Stimulated activated CD8-positive, alpha-beta memory T cell treated with anti-CD3 and anti-CD28 coated beads, Interleukin-15, amount 100 ng/mL, for 1 hour (primary cell): Measurements from ENCODE around the gene TOMM34.

ENCODE experiments used
- DNase-seq: peaks from one replicate; pipeline ENCODE4 v3.0.0-alpha.2; 2020; ENCODE audit warnings: low read depth

The TOMM34 gene

GRCh38 chr20:44960103-44960852 is at the start of gene TOMM34:
Gene TOMM34, minus strand, starts transcription at chr20:44960397. Its CDS starts 64 bp downstream, at chr20:44960333.
- DNase-seq: peak; percentile 90

DNA sequence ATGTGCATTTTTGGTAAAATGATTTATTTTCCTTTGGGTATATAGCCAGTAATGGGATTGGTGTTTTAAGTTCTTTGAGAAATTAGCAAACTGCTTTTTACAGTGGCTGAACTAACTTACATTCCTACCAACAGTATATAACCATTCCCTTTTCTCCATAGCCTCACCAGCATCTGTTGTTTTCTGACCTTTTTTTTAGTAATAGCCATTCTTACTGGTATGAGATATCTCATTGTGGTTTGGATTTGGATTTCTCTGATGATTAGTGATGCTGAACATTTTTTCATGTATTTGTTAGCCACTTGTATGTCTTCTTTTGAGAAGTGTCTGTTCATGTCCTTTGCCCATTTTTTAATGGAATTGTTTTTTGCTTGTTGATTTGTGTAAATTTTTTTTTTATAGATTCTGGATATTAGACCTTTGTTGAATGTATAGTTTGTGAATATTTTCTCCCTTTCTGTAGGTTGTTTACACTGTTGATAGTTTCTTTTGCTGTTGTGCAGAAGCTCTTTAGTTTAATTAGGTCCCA is 48.4 kb upstream of the TOMM34 start:
- no peak for DNase-seq

DNA sequence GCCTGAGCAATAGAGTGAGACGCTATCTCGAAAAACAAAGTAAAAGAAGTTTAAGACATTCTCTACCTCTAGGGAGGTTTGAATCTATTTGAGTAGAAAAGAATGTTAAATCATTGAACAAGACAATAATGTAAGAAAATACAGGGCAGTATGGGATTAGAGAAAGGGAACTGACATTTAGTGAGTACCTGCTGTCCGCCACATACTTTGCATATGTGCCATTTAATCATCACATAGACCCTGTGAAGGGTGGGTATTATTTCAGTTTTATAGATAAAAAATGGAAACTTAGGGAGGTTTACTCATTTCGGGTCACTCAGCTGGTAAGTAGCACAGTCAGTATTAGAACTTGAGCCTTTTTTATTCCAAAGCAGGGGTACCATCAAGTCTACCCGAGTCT is 37.5 kb upstream of the TOMM34 start:
- no peak for DNase-seq

- DNase-seq: no peak
These were observed 37.0 kb upstream of the TOMM34 start for GRCh38 chr20:44997171-44997570.

GRCh38 chr20:44993343-44993742 is 33.1 kb upstream of the TOMM34 start:
- no peak for DNase-seq

GRCh38 chr20:44990957-44991356 is 30.8 kb upstream of the TOMM34 start:
- DNase-seq: no peak

- DNase-seq: no peak
These were observed 30.2 kb upstream of the TOMM34 start for GRCh38 chr20:44990425-44990824.

- no peak for DNase-seq
These were observed 28.5 kb upstream of the TOMM34 start for GRCh38 chr20:44988631-44989171.

DNA sequence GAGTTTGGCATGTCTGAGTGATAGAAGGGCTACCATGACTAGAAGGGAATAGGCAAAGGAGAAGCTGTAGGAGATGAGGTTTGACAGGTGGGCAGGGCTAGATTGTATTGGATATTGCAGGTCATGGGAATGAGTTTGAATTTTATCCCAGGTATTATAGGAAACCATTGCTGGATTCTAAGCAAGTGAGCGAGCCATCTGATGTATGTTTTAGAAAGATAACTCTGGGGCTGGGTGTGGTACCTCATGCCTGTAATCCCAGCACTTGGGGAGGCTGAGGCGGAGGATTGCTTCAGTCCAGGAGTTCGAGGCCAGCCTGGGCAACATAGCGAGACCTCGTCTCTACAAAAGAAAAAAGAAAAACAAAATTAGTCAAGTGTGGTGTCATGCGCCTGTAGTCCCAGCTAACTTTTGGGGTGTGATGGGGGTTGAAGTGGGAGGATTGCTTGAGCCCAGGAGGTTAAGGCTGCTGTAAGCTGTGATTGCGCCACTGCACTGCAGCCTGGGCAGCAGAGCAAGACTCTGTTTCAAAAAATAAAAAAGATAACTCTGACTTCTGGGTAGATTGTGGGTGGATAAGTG is 23.0 kb upstream of the TOMM34 start:
- no peak for DNase-seq

DNA sequence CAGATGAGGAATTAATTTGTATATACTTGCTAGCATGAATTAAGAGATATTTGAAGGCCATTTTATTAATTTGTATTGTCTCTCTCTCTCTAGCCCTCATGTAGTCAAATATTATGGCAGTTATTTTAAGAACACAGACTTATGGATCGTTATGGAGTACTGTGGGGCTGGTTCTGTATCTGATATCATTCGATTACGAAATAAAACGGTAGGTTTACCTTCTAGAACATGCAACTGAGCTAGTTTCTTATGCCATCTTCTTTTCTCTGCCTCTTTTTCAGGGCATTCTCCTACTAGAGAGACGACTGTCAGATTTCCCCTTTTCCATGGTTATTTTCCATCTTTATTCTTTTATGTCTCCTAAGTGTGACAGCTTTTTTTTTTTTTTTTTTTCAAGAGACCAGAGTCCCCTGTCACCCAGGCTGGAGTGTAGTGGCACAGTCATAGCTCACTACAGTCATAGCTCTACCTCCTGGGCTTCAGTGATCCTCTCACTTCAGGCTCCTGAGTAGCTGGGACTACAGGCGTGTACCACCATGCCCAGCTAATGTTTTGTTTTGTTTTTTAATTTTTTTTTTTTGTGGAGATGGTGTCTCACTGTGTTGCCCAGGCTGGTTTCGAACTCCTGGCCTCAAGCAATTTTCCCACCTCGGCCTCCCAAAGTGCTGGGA is 21.7 kb upstream of the TOMM34 start:
- DNase-seq: no peak

GRCh38 chr20:44979090-44979621 is 19.0 kb upstream of the TOMM34 start:
- peak; percentile 41 for DNase-seq

DNA sequence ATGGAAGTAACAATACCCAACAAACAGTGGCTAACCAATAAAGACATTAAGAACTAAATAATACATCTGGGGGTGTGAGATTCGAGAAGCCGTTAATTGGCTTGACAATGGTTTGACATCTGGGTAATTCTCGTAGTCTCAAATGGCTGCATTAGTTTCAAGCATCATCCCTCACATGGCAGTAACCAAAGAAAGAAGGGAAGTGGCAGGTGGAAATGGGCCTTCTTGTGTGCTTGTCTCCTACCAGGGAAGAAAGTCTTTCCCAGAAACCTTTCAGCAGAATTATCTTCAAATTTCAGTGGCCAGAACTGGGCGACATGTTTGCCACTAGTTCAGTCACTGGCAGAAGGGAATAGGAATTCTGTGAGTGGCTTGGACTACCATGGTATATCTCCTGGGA is 16.5 kb upstream of the TOMM34 start:
- no peak for DNase-seq

- DNase-seq: no peak
These were observed 12.9 kb upstream of the TOMM34 start for GRCh38 chr20:44973053-44973452.

GRCh38 chr20:44970243-44970757 is 10.1 kb upstream of the TOMM34 start:
- DNase-seq: no peak

- DNase-seq: no peak
These were observed 9.2 kb upstream of the TOMM34 start for GRCh38 chr20:44969300-44969894.

GRCh38 chr20:44967207-44967807 is 7.1 kb upstream of the TOMM34 start:
- no peak for DNase-seq

DNA sequence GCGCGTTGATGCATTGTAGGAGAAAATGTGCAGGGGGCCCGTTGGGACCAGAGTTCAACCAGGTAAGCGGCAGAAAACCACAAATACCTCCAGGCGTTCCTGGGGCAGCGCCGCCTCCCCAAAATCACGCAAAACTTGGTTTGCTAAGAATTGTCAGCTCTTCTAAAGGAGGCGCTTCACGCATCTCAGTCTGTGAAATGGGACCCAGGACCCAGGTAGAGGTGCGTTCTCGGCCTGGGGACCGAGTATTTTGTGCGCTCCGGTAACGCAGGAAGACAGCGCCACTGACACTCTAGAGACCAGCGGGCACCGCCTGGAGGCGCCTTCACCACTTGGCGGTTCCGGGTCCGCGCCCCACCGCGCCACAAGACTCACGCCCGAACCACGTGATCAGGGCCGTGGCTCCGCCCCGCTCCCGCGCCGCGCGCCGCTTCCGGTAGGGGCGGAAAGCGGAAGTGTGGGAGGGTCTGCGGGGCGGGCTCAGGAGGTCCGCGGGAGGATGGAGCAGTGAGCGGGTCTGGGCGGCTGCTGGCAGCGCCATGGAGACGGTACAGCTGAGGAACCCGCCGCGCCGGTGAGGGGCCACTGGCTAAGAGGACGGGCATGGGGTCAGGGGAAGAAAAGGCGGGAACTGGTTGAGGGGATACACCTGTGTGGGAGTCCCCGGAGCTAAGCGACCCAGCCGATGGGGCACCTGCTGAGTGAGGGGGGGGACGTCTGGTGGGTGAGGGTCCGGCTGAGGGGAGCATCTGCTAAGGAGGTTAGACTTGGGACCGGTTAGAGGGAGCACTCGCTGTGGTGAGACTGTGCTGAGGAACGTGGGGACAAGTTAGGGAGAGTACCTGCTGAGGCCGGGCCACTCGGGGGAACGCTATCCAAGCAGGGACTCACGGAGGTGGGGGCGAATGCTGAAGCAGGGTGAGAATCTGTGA is 6.1 kb upstream of the TOMM34 start, which contains the start of gene STK4:
Gene STK4, plus strand, starts transcription at position 483 of the 932 bp plus-strand sequence. Its CDS starts 57 bp downstream, at position 540.
- peak; percentile 90 for DNase-seq

DNA sequence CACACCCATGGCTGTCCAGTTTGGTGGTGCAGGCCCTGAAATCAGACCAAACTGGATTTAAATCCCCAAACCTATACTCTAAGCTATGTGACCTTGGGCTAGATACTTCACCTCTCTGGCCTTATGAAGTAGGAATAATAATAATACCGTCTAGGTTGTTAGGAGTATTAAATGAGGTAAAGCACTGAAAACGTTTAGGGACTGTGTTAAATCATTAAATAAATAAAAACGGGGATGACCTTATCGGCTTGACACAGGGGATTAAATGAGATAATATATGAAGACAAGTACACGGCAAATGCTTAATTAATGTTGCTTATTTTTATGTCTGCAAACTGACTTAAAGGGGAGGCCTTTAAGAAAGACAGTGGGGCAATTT is 5.4 kb upstream of the TOMM34 start:
- DNase-seq: no peak

GRCh38 chr20:44963325-44964215 is 3.4 kb upstream of the TOMM34 start:
- DNase-seq: no peak
